ENCODE measurements around the gene SEC22C.

- TF ChIP-seq CTCF (conservative IDR thresholded peaks at IDR 0.05 in 1 of 2, IDR thresholded peaks at IDR 0.05 in 1 of 2; ENCODE audit: low read depth in 1 of 2, low read length in 2 of 2) (no peak), EZH2 (IDR thresholded peaks at IDR 0.05; ENCODE audit: low read length, missing control alignments) (no peak)
These were observed 50.3 kb downstream of the SEC22C start for GRCh38 chr3:42531470-42531869.
